Left ventricle myocardium inferior (tissue), 1 donor: ENCODE measurements around the gene IQCM. TPM values are rescaled to one million over a fixed set of nuclear protein-coding genes. Genes with fewer than 3 reads are reported as not detected.

Experiments used
- DNase-seq: peaks from one replicate; pipeline ENCODE4 v3.0.0-alpha.2; 2020
- H3K27ac ChIP-seq: fragments of 200-600 bp; replicated peaks from 2 replicates; pipeline ENCODE4 v1.8.0; 2021
- H3K27me3 ChIP-seq: fragments of 200-600 bp; 2 replicates; pipeline ENCODE4 v1.8.0; 2021; ENCODE audit warnings: low read depth
- H3K36me3 ChIP-seq: fragments of 200-600 bp; 2 replicates; pipeline ENCODE4 v1.8.0; 2021
- H3K4me1 ChIP-seq: fragments of 200-600 bp; 2 replicates; pipeline ENCODE4 v1.8.0; 2021
- H3K4me3 ChIP-seq: fragments of 200-600 bp; 2 replicates; pipeline ENCODE4 v1.8.0; 2021; ENCODE audit warnings: mild to moderate bottlenecking, moderate library complexity
- H3K9me3 ChIP-seq: fragments of 200-600 bp; replicated peaks from 2 replicates; pipeline ENCODE4 v1.8.0; 2021
- CTCF ChIP-seq: fragments of 200-600 bp; IDR thresholded peaks from 2 replicates; pipeline ENCODE4 v1.8.0; 2021; ENCODE audit warnings: antibody characterized with exemption, mild to moderate bottlenecking, borderline replicate concordance
- intact Hi-C: fragments of 100-400 bp; cut with micrococcal nuclease; formaldehyde crosslinking; loops from one replicate; pipeline ENCODE4 v1.11.0; 2022
- total RNA-seq: library from RNA; stranded (reverse); fragmentation: NEBNext Ultra II Directional; extraction: Animal tissue kit (Norgen Biotek cat#: 25700); gene quantifications from one replicate; pipeline ENCODE4 v1.2.1, GENCODE V29; 2021
- donor health status: DM: no; HTN: yes; CAD: no; lungs with severe emphysema.

Gene IQCM
- total RNA-seq, 1 donor from 2014 or later: not detected

GRCh38 chr4:149443537-149443936 lies 372.1 kb downstream of the IQCM start:
- Histone ChIP-seq H3K9me3 (no peaks in the 10 kb centered on the region), H3K27me3 (no peaks in the 10 kb centered on the region), H3K27ac (no peak overlapping the region), H3K4me1 (no peaks in the 10 kb centered on the region), H3K4me3 (no peak overlapping the region), H3K36me3 (no peaks in the 10 kb centered on the region)
- intact Hi-C loops: no loop called here
- DNase-seq: no peak
- no peak for TF ChIP-seq CTCF

- H3K27ac ChIP-seq: no peak overlapping the region
- intact Hi-C loops: no loop called here
- DNase-seq: no peak
Measured at GRCh38 chr4:149441338-149441737, 374.3 kb downstream of the IQCM start.

GRCh38 chr4:149426461-149426860 lies 389.2 kb downstream of the IQCM start:
- intact Hi-C loops: no loop called here
- no peak overlapping the region for H3K4me3 ChIP-seq

More at GRCh38 chr4:149441338-149441737, 374.3 kb downstream of the IQCM start:
- Histone ChIP-seq H3K4me3 (no peak overlapping the region), H3K36me3 (no peaks in the 10 kb centered on the region), H3K27me3 (no peaks in the 10 kb centered on the region), H3K4me1 (no peaks in the 10 kb centered on the region), H3K9me3 (no peaks in the 10 kb centered on the region)
- TF ChIP-seq CTCF: no peak

GRCh38 chr4:149409555-149409962 lies 406.1 kb downstream of the IQCM start:
- peak; percentile 13 for DNase-seq
- TF ChIP-seq CTCF: no peak
- H3K27ac ChIP-seq: peak overlapping the region; percentile 84
- intact Hi-C loops: no loop called here
- H3K4me1 ChIP-seq: peaks cover 10% of the 10 kb centered on the region
- no peak overlapping the region for H3K4me3 ChIP-seq
- H3K27me3 ChIP-seq: no peaks in the 10 kb centered on the region
- H3K36me3 ChIP-seq: no peaks in the 10 kb centered on the region
- no peaks in the 10 kb centered on the region for H3K9me3 ChIP-seq

More at GRCh38 chr4:149426461-149426860, 389.2 kb downstream of the IQCM start:
- no peaks in the 10 kb centered on the region for H3K4me1 ChIP-seq
- no peak overlapping the region for H3K27ac ChIP-seq
- no peaks in the 10 kb centered on the region for H3K27me3 ChIP-seq
- DNase-seq: no peak
- H3K36me3 ChIP-seq: no peaks in the 10 kb centered on the region
- no peak for TF ChIP-seq CTCF
- no peaks in the 10 kb centered on the region for H3K9me3 ChIP-seq

- Histone ChIP-seq H3K4me1 (peaks cover 10% of the 10 kb centered on the region), H3K9me3 (no peaks in the 10 kb centered on the region), H3K27ac (peak overlapping the region; percentile 84), H3K4me3 (no peak overlapping the region), H3K36me3 (no peaks in the 10 kb centered on the region), H3K27me3 (no peaks in the 10 kb centered on the region)
- peak; percentile 51 for DNase-seq
- TF ChIP-seq CTCF: no peak
- intact Hi-C loops: no loop called here
Measured at GRCh38 chr4:149409146-149409545, 406.5 kb downstream of the IQCM start.
